ENCODE measurements around the gene KRT33A.

KRT33A gene

GRCh38 chr17:41329279-41329948, 21.2 kb downstream of the KRT33A start:
- DNase-seq (ENCODE audit: low read depth) = peak; percentile 18

- no peak for DNase-seq (ENCODE audit: low read depth)
Measured at GRCh38 chr17:41328207-41328606, 22.4 kb downstream of the KRT33A start.

DNA sequence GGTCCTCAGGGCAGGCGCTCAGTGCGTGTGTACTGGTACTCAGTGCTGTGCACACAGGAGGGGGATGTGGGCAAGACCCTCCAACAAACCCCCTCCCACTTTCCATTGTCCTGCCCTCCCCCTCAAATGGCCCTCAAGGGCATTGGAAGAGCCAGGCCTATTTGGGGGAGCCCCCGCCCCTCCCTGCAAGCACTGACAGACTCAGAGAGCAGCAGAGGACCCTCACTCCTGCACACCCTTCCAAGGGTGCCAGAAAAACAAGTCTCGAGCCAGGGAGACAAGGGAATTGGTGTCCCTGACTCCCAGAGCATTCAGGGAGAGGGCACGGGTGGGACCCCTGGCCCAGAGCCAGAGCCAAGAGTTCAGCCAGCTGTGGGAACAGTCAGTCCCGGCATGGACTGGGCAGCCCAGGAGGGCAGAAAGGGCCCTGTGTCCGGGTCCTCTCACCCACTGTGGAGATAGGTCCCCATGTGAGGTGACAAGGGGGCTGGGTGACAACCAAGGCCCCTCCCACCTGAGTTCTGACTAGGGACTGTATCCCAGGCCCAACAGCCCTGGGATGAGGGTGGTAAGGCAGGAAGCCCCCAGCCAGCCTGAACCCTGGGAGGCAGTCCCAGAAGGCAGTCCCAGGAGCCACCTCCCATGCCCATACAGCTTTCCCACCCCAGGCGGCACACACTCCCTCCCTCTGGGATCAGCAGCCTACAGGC, 23.1 kb downstream of the KRT33A start:
- no peak for DNase-seq (ENCODE audit: low read depth)

- DNase-seq (ENCODE audit: low read depth) = no peak
Measured at GRCh38 chr17:41326173-41327145, 24.2 kb downstream of the KRT33A start.

- DNase-seq (ENCODE audit: low read depth) = no peak
Measured at GRCh38 chr17:41325611-41326010, 25.0 kb downstream of the KRT33A start.

- DNase-seq (ENCODE audit: low read depth) = no peak
Measured at GRCh38 chr17:41325126-41325525, 25.5 kb downstream of the KRT33A start.

- no peak for DNase-seq (ENCODE audit: low read depth)
Measured at GRCh38 chr17:41324180-41325075, 26.2 kb downstream of the KRT33A start.

DNA sequence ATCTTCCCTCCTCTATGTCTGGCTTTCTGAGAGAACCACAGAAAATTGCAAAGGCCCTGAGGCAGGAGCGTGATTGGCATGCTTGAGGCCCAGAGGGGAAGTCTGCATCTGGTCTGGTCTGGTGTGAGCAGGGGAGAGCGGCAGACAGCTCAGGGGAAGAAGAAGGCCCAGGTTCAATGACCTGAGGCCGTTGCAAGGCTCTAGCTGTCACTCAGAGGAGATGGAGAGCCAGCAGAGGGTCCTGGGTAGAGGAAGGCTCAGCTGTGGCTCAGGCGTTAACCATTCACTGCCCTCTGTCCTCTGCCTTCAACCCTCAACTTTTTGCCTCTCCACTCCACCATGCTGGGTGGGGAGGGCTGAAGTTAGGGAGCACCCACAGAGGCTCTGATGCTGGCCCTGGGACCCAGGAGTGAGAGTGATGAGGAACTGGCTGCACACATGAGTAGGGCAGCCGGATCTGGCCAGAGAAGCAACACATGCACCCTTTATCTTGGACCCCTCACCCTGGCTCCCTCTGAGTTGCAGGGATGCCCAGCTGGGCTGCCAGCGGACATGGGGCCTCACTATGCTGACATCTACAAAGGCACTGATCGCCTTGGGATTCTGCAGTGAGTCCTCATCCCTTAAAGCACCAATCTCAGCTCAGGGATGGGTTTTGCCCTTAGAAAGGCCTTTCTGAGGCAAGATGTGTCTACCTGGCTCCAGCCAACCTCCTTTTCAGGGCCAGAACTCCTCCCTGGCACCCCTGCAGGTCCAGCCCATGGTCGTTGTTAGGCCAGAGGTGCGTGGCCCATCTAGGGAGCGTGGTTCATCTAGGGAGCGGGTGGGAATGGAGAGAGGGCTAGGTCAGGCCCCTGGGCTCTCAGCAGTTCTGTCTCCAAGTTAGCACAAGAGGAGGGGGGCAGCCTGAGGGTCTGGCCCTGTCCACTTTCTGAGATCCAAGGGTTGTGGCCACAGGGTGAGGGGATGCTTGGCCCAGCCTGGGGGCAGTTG, 27.4 kb downstream of the KRT33A start:
- no peak for DNase-seq (ENCODE audit: low read depth)

GRCh38 chr17:41322094-41322902, 28.3 kb downstream of the KRT33A start:
- peak; percentile 18 for DNase-seq (ENCODE audit: low read depth)

GRCh38 chr17:41318231-41318630, 32.4 kb downstream of the KRT33A start:
- DNase-seq (ENCODE audit: low read depth) = no peak

DNA sequence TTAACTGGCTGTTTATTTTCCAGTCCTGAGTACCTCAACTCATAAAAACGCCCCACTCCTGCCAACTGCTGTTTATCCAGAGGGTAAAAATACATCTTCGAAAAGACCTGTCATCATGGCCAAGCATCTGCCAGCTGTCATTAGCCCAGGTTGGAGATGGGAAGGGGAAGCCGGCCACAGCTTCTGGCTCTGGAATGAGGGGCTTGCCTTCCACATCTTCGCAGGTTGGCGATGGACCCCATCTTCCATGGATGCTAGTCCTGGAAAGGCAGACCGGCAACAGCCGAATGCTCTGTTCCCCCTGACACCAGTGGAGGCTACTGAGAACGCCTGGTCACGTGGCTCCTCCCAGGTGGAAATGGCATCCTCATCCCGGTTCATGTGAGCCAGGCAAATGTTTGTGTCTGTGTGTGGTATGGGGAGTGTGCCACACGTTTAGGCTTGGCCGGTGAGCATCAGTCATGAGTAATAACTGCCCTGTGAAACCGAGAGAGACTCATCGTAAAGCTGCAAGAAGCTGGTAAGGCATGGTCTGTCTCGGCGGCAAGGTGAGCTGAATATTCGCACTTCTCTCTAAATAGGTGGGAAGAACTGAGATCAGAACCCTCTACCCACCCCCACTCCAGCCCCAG, 34.7 kb downstream of the KRT33A start:
- DNase-seq (ENCODE audit: low read depth) = no peak

GRCh38 chr17:41315204-41315794, 35.3 kb downstream of the KRT33A start, which contains the start of gene KRTAP17-1:
Gene KRTAP17-1 (minus strand): TSS chr17:41315710. CDS start chr17:41315650, 60 bp downstream.
- no peak for DNase-seq (ENCODE audit: low read depth)

DNA sequence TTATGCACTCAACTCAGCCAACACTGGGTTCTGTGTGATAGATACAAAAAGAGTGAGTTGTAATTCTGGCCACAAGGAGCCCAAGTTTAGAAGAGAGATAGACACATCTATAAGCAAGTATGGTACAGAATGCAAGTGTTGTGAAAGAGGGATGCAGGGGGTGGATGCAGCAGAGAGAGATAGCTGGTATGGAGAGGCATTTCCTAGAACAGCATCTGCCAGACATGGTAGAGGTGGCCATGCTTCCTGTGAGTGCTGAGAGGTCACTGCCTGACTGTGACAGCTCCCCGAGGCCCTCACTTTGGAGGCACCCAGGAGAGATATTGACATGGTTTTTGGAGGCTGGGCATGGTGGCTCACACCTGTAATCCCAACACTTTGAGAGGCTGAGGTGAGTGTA, 39.5 kb downstream of the KRT33A start:
- DNase-seq (ENCODE audit: low read depth) = no peak

DNA sequence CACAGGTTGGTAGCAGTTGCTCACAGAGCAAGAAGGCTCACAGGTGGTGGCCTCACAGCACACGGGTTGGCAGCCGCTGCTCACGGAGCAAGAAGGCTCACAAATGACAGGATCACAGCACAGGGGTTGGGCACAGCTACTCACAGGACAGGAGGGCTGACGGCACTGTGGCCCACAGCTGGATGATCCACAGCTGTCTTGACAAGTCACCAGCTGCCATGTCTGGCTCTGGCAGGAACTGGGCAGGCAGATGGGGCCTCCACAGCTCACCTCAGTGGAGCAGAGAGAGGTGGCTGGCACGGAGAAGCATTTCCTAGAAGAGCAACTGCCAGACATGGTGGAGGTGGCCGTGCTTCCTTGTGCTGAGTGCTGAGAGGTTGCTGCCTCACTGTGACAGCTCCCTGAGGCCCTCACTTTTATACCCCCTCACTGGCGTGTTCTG, 41.7 kb downstream of the KRT33A start, which contains the start of gene KRTAP16-1:
TSS of gene KRTAP16-1 (minus strand) at position 392 of the 442 bp plus-strand sequence. CDS start at position 336, 56 bp downstream.
- DNase-seq (ENCODE audit: low read depth) = no peak

GRCh38 chr17:41308251-41308917, 42.2 kb downstream of the KRT33A start:
- no peak for DNase-seq (ENCODE audit: low read depth)

- DNase-seq (ENCODE audit: low read depth) = no peak
Measured at GRCh38 chr17:41307647-41308046, 43.0 kb downstream of the KRT33A start.

DNA sequence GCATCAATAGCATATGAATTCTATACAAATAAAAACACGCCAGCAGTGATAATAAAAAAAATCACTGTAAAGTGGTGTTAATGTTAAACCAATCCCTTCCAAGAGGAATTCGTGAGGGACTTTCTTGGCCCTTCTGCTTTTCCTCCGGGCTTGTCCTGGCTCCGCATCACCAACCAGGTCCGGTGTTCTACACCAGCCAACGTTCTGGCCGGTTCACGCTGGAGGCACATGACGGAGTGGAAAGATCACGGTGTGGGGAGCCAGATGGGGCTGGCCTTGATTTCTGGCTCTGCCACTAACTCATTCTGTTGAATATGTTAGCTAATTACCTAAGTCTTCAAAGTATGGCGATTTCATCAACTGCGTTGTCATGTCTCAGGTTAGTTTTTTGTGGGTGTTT, 46.5 kb downstream of the KRT33A start:
- DNase-seq (ENCODE audit: low read depth) = no peak

DNA sequence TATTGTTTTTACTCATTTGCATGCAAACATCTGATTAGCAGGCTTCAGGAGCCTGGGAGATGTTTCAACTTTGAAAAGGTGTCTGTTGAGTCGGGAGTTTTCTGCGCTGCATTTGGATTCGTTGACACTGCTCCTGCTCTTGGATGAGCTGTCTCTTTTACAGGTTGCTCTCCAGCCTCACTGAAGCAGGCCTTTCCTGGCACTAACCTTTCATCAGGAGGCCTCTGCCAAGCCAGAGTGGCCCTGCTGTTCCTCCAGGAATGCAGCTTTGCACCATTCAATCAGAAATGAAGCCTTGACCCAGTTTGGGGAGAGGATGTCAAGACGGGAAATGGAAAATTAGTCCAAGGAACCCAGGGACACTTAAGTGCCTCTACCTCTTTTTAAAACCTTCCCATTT, 47.6 kb downstream of the KRT33A start:
- DNase-seq (ENCODE audit: low read depth) = no peak
